GM18858 (cell line): Measurements from ENCODE around the gene PGAP6.
"Not testable (repeated sequence)": the region's sequence is repeated elsewhere in the genome, so short reads cannot be mapped to it uniquely, and the experiment has no call there.

Experiments
- ATAC-seq: cut with Tn5 transposase; IDR thresholded peaks from one replicate; pipeline ENCODE4 v1.9.1; 2021; ENCODE audit not compliant: unreplicated experiment

The PGAP6 gene, protein sequence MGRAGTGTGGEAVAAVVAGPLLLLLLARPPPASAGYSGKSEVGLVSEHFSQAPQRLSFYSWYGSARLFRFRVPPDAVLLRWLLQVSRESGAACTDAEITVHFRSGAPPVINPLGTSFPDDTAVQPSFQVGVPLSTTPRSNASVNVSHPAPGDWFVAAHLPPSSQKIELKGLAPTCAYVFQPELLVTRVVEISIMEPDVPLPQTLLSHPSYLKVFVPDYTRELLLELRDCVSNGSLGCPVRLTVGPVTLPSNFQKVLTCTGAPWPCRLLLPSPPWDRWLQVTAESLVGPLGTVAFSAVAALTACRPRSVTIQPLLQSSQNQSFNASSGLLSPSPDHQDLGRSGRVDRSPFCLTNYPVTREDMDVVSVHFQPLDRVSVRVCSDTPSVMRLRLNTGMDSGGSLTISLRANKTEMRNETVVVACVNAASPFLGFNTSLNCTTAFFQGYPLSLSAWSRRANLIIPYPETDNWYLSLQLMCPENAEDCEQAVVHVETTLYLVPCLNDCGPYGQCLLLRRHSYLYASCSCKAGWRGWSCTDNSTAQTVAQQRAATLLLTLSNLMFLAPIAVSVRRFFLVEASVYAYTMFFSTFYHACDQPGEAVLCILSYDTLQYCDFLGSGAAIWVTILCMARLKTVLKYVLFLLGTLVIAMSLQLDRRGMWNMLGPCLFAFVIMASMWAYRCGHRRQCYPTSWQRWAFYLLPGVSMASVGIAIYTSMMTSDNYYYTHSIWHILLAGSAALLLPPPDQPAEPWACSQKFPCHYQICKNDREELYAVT

DNA sequence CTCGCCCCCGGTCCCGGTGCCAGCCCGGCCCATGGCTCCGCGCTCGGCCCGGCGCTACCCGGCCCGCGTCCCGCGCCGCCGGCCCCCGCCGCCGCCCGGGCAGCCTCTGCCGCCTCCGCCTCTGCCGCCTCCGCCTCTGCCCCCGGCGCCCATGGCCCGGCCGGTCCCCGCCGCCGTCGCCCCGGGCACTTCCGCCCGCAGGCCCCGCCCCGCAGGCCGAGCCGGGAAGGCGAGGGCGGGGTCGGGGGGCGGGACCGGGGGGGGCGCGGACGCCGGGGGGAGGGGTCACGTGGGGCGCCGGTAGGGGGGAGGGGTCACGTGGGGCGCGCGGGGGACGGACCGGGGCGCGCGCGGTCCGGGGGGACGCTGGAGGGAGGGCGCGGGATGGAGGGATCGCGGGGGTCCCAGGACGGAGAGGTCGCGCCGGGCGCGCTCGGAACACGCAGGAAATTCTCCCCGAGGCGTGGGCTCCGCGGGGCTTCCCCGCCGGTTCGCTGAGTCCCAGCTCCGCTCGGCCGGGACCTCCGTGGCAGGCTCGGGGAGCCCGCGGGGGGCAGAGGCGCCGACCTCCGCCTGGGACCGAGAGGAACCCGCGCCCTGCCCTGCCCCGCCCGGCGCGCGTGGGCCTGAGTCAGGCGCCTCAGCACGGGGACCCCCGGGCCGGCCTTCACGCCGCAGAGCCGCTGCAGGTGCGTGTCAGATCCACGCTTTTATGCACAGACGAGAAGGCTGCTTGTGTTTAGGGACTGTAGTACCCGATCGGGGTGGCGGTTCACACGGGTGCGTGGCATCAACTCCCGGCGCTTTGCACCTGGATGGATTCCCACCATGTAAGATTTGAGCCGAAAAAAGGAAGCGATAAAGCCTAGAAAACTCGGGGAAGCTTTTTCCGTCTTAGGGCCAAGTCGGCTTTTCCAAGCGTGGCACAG, at the start of gene PGAP6:
Gene PGAP6 (minus strand): TSS at position 190 of the 929 bp plus-strand sequence. CDS start 157 bp downstream, at position 33.
- no peak for ATAC-seq

DNA sequence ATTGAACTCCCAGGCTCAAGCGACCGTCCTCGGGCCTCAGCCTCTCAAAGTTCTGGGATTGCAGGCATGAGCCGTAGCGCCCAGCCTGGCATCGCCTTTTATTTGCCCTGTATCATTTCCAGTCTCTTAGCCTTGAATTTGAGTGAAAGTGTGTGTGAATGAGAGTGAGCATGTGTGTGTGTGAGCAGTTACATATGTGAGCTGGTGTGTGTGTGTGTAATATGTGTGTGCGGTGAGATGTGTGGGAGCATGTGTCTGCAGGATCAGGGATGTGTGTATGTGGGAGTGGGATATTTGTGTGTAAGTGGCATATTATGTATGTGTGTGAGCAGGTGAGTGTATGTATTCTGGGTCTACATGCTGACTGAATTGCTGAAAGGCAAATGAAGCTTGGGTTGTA, 49.1 kb upstream of the PGAP6 start:
- no peak for ATAC-seq

DNA sequence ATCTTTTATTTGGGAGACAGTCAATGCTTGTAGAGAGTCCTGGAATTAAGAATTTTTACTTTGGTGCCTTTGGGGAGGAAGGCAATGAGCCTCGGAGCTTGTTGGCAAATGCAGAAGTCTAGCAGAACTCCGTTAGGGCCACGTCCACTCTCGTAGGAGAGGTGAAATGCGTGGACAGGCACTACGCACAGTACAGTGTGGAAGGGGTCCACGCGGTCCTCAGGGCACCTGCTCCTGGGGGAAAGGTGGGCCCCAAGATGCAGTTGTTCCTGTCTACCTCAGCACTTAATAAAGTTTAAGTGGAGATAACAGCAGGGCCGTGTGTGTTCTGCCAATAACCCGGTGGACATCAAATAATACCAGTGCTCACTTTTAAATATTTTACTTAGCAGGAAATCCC, 45.5 kb upstream of the PGAP6 start:
- no peak for ATAC-seq

DNA sequence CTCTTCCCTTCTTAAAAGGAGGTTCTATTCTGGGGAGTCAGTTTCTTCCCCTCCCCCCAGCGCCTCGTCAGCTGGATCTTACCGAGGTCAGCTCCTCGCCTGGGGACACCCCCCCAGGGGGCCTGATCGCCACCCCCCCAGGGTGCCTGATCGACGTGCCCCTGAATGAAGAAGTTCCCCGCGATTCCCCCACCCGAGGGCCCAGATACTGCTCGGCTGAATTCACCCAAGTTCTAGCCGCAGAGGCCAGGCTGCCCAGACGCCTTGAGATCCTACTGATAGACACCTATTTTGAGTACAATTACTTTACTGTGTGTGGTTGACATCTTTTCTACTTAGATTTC, 45.1 kb upstream of the PGAP6 start:
- no peak for ATAC-seq

DNA sequence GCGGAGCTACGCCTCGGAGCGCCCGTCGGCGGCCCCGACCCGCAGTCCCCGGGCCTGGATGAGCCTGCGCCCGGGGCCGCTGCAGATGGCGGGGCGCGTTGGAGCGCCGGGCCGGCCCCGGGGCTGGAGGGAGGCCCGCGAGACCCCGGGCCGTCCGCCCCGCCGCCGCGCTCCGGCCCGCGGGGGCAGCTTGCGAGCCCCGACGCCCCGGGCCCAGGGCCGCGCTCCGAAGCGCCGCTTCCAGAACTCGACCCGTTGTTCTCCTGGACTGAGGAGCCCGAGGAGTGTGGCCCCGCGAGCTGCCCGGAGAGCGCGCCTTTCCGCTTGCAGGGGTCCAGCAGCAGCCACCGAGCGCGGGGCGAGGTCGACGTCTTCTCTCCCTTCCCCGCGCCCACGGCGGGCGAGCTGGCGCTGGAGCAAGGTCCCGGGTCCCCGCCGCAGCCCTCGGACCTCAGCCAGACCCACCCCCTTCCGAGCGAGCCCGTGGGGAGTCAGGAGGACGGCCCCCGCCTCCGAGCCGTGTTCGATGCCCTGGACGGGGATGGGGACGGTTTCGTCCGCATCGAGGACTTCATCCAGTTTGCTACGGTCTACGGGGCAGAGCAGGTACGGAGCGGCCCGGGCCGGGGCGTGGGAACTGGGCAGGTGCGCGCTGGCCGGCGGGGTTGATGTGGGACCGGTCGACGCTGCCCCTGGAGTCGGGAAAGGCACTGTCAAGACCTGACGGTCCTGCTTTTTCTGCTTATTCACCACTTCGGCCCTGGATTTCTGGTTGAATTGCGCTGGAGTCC, 44.5 kb upstream of the PGAP6 start:
- no peak for ATAC-seq

DNA sequence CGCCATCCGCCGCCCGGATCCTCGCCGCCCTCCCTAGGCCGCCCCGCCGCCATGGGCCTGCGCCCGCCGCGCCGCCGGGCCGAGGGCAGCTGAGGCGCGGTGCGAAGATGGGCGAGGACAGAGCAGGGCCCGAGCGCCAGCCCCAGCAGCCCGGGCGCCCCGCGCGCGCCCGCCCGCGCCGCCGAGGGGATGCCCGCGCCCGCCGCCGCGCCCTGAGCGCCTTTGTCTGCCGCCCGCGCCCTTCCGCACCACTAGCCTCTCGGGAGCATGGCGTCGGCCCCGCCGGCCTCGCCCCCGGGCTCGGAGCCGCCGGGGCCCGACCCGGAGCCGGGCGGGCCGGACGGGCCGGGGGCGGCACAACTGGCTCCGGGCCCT, 43.9 kb upstream of the PGAP6 start:
- peak; percentile 17 for ATAC-seq

DNA sequence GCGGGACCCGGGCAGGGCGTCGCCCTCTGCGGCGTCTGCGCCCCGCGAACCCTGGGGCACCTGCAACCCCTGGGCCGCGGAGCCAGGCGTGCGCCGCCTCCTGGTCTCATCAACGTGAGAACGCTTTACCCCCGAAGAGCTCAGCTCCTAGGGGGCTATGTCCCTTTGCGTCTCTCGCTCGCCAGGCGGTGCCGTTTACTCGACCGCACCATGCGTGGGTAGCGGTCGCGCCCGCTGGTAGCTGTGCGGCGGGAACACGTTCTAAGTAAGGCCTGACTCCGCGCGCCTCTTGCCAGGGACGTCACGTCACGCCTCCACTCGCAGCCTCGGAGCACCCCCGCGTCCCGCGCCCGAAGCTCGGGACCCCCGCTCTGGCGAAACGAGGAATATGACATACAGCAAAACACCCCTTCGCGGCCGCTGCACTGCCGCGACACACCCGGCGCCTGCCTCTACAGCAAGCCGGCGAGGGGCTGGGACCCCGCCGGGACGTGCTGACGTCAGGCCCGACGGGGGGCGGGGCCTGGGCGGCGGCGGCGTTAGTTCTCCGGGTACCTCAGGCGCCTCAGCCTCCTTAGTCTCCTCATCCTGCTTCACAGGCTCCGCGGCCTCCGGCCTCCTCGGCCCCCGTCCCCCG, 43.4 kb upstream of the PGAP6 start, which contains the start of gene RAB11FIP3:
Gene RAB11FIP3 (plus strand): TSS at position 568 of the 637 bp plus-strand sequence. CDS start 358 bp downstream, outside the sequence.
- peak; percentile 54 for ATAC-seq

DNA sequence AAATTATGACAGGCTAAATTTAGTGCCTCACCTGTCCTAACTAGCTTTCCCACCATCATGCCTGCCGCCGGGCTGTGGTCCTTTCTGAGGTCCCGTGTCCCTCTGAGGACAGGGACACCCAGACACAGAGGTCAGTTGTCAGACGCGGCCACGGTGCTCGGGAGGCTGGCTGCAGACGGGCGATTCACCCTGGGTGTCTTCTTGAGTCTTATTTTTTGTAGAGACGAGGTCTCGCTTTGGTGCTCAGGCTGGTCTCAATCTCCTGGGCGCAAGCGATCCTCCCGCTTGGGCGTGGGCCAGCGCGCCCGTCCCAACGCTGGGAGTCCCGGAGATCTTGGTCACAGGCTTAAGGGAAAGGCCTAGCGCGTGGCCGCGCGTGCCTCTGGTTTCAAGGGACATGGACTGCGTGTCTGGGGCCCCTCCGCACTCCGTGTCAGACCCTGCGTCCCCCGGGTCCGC, 42.9 kb upstream of the PGAP6 start:
- no peak for ATAC-seq

DNA sequence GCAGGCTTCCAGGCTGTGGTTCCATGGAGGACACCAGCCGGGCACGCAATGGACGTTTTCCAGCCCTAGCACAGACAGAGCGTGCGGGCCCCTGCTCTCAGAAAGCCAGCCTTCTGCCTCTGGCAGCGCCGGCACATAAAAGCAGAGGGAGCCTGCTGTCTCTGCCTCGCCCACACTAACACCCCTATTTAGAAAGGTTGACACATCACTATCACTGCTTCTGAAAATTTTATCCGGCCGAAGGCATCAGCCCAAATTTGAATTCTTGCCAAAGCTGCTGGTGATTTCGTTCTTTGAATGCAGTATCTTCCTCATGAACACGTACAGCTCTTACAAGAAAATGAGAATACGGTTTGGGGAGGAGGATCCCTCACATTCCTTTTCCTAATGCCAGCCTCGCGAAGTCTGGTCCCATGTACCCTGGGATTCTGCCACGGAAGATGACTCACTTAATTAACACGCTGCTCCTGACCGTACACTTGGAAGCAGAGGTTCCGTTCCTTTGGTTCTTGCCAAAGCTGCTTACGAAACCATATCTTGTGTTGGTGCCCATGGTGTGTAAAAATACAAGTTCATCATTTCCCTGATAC, 42.4 kb upstream of the PGAP6 start:
- no peak for ATAC-seq

DNA sequence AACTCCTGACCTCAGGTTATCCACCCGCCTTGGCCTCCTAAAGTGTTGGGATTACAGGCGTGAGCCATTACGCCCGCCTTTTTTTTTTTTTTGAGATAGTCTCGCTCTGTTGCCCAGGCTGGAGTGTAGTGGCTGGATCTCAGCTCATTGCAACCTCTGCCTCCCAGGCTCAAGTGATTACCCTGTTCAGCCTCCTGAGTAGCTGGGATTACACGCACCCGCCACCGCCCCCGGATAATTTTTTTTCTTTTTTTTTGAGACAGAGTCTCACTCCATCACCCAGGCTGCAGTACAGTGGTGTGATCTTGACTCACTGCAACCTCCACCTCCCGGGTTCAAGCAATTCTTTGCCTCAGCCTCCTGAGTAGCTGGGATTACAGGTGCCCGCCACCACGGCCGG, 40.4 kb upstream of the PGAP6 start:
- ATAC-seq, result not testable (repeated sequence)

DNA sequence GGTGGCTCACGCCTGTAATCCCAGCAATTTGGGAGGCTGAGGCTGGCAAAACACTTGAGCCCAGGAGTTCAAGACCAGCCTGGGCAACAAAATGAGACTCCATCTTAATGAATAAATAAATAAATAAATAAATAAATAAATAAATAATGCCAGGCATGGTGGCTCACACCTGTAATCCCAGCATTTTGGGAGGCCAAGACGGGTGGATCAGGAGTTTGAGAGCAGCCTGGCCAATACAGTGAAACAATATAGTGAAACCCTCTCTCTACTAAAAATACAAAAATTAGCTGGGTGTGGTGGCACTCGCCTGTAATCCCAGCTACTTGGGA, 33.4 kb upstream of the PGAP6 start:
- not testable (repeated sequence) for ATAC-seq

DNA sequence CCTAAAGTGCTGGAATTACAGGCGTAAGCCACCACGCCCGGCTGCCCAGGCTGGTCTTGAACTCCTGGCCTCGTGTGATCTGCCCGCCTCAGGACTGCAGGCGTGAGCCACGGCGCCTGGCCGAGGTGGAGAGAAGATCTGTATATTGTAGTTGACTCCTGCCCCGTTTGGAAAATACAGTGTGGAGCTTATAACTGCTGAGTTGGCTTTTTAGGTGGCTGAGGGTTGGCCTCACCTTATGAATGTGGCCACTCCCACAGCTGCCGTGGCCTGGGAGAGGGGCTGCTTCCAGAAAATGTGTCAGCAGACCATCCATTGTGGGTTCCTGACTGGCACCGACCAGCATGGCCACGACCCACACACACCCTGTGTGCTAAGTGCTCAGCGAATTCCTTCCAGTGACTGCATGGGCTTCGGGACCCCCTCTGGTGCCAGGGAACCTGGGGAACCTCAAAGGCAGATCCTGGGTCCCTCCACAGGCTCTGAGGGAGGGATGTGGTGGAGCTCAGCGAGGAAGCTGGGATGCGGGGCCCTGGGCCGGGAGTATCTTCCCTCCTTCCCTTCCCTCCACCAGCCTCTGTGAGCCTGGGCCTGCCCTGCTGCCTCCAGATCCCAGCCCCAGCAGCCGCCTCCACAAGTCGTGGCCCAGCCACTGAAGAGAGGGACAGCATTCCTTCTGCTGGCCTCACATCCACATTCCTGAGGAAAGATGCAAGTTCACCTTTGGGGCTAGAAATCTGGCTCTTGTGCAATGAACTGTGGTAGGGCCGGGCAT, 32.8 kb upstream of the PGAP6 start:
- ATAC-seq, result no peak

DNA sequence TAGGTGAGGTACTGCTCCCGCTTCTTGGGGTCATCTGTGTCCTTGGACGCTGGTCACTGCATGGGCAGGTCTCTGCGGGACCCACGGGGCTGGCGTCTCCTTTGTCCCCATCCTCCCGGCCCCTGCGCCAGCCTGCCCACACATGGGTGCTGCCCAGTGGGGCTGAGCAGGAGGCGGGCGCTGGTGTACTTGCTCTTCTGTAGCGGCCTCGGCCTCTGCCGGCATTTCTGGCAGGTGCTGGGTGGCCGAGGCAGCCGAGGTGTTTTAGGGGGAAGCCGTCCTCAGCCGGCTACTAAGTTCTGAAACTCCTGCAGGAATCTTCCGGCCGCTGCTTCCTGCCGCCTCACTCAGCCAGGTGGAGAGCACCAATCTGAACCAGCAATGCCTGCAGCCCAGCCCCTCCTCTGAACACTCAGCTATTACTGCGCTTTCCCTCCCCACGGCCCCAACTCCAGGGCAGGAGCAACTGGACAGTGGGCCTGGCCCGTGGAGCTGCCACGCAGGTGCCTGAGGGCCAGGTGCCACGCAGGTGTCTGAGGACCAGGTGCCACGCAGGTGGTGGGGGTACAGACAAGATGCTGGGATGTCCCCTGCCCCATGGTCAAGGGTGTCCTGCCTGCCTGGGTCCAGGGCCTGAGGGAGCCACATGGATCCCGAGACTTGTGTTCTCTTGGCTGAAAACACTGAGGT, 29.9 kb upstream of the PGAP6 start:
- ATAC-seq, result no peak

DNA sequence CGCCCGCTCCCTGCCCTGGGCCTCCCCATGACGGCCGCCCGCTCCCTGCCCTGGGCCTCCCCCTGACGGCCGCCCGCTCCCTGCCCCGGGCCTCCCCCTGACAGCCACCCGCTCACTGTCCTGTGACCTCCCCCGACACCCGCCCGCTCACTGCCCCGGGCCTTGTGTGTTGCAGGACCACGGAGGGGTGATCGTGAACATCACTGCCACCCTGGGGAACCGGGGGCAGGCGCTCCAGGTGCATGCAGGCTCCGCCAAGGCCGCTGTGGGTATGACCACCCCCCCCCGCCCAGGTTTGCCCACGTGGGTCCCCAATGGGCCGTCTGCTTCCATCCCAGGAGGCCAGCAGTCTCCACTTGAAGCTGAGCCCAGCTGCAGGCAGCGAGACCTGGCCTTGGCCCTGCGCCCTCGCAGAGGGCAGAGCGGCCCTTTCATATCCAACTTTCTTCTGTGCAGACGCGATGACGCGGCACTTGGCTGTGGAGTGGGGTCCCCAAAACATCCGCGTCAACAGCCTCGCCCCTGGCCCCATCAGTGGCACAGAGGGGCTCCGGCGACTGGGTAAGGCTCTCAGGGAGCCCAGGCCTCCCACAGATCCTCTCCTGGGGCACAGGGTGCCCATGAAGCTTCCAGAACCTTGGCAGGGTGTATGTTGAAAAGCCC, 28.9 kb upstream of the PGAP6 start:
- no peak for ATAC-seq

DNA sequence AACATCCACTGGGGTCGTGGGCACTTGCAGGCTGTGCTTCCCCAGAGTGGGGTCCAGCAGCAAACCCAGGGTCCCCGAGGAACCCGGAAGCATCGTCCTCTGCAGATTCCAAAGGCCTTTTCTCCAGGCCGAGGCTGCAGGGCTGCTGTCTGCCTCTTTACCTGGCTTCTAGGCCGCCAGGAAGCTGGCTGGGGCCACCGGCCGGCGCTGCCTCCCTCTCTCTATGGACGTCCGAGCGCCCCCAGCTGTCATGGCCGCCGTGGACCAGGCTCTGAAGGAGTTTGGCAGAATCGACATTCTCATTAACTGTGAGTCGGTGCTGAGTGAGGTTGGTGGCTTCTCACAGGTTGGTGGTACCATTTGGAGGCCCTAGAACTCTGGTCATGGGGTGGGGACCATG, 25.5 kb upstream of the PGAP6 start:
- no peak for ATAC-seq

DNA sequence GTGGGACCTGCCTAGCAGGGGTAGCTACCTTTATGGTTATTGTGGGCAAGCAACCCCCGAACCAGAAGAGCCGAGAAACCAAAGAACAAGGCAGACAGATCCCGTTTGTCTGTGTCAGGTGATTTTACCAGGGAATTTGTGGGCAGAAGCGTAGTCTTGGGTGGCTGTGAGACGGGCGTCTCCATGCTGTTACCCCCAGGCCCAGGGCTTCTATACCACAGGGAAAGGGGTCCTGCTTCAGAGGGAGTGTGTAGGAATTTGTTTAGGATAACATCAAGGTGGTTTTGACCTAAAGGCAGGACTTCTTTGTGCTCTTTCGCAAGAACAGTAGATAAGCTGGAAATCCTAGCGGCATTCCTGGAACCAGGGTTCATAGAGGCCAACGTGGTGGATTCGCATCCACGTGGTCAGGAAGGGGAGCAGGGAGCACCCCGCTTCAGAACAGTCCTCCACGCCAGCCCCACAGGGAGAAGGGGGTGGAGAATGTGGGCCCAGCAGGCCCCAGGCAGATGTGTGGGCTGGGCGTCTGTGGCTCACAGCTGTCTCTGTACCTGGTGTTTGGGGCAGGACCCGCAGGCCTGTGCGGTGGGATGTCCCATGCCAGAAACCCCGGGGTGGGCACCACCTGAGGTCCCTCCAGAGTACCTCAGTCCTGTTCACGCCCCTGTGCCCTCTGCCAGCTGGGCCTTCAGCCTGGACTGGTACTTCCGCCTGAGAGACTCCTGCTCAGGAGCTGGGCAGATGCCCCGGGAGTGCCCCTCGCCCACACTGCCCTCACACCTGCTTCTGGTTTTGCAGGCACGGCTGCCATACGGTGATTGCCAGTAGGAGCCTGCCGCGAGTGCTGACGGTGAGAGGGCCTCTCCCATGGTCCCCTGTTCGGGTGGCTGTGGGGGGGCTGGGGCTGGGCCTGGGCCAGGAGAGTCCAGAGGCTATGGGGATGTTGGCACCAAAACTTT, 24.0 kb upstream of the PGAP6 start:
- ATAC-seq, result no peak
